K562 (cell line): ENCODE results near the gene ERCC4.

Experiments
- ATF2 ChIP-seq: sonication (generic); formaldehyde crosslinking; IDR thresholded peaks from 2 replicates; pipeline ENCODE4 v1.8.1; 2022; ENCODE audit warnings: missing genetic modification reagents
- CTCF ChIP-seq, 3 experiments: IDR thresholded peaks in 2 of 3; conservative IDR thresholded peaks in 1 of 3; 2 replicates each; pipeline ENCODE4 v1.5.1; 2011 to 2012; ENCODE audit warnings: low read length in 3 of 3, mild to moderate bottlenecking in 3 of 3, control low read depth in 2 of 3, improper control_type of control experiment in 1 of 3, inconsistent platforms in 1 of 3, low read depth in 1 of 3, mixed read lengths in 1 of 3, moderate library complexity in 1 of 3; ENCODE audit not compliant: insufficient read depth in 2 of 3
- ETV6 ChIP-seq, 3 experiments: fragments of 150-350 bp in 1 of 3; sonication (generic) in 1 of 3; formaldehyde crosslinking in 1 of 3; IDR thresholded peaks; 2 replicates each; pipeline versions ENCODE4 v1.6.1 to v1.8.0; 2014 to 2022; ENCODE audit warnings: borderline replicate concordance in 2 of 3, low read depth in 2 of 3, antibody characterized with exemption in 1 of 3, low read length in 1 of 3, mild to moderate bottlenecking in 1 of 3, missing genetic modification reagents in 1 of 3
- FOXK2 ChIP-seq, 2 experiments: fragments of 450-650 bp; IDR thresholded peaks in 1 of 2; conservative IDR thresholded peaks in 1 of 2; 2 replicates each; pipeline ENCODE4 v1.6.1; 2016; ENCODE audit warnings: low read depth in 2 of 2, mild to moderate bottlenecking in 1 of 2
- FOXP4 ChIP-seq: sonication (generic); formaldehyde crosslinking; IDR thresholded peaks from 2 replicates; pipeline ENCODE4 v1.8.0; 2022; ENCODE audit warnings: mild to moderate bottlenecking, missing genetic modification reagents, borderline replicate concordance
- POLR2A ChIP-seq: fragments of 450-650 bp; conservative IDR thresholded peaks from 2 replicates; pipeline ENCODE4 v1.6.1; 2016
- SMC3 ChIP-seq: conservative IDR thresholded peaks from 2 replicates; pipeline ENCODE4 v1.6.1; 2011; ENCODE audit warnings: low read depth, low read length, improper control_type of control experiment; ENCODE audit not compliant: insufficient read depth
- SREBF2 ChIP-seq: sonication (generic); formaldehyde crosslinking; IDR thresholded peaks from 2 replicates; pipeline ENCODE4 v1.4.0; 2020; ENCODE audit warnings: mild to moderate bottlenecking, missing genetic modification reagents
- ZNF140 ChIP-seq: fragments of 250-450 bp; sonication (Bioruptor Pico); IDR thresholded peaks from 2 replicates; pipeline ENCODE4 v1.8.0; 2021; ENCODE audit warnings: moderate library complexity, mild to moderate bottlenecking, inconsistent platforms
- ZNF311 ChIP-seq: fragments of 250-450 bp; sonication (Bioruptor Pico); IDR thresholded peaks from 2 replicates; pipeline ENCODE4 v1.4.0; 2020; ENCODE audit warnings: mild to moderate bottlenecking, moderate library complexity

GRCh38 chr16:13996778-13997288 is 76.9 kb downstream of the ERCC4 start:
- TF ChIP-seq ATF2 (CRISPR knock-in tag) (no peak), CTCF (IDR thresholded peaks at IDR 0.05 in 2 of 3, conservative IDR thresholded peaks at IDR 0.05 in 1 of 3; ENCODE audit: insufficient read depth in 2 of 3, low read depth in 1 of 3, low read length in 3 of 3) (no peak), ETV6 (IDR thresholded peaks at IDR 0.05; ENCODE audit: borderline replicate concordance in 1 of 2, low read depth in 2 of 2, low read length in 1 of 2) (no peak), ETV6 (CRISPR knock-in tag; IDR thresholded peaks at IDR 0.05; ENCODE audit: borderline replicate concordance) (no peak), FOXK2 (conservative IDR thresholded peaks at IDR 0.05 in 1 of 2, IDR thresholded peaks at IDR 0.05 in 1 of 2; ENCODE audit: low read depth in 2 of 2) (no peak), SMC3 (no peak), FOXP4 (CRISPR knock-in tag) (no peak), POLR2A (no peak), ZNF140 (CRISPR knock-in tag) (no peak), ZNF311 (CRISPR knock-in tag) (no peak), SREBF2 (CRISPR knock-in tag) (no peak)
